K562 treated with DMSO at 1 percent for 12 hours (cell line): Measurements from ENCODE around the gene KDELR3. TPM values are rescaled to one million over a fixed set of nuclear protein-coding genes. Genes with fewer than 3 reads are reported as not detected.

ENCODE experiments used
- total RNA-seq: library from RNA; unstranded; fragments of 300-600 nt; gene quantifications from 2 replicates; pipeline ENCODE4 v1.2.3, GENCODE V29; 2022; ENCODE audit not compliant: insufficient read depth

The KDELR3 gene
- 14.8 and 27.3 TPM in 2 replicates for total RNA-seq

GRCh38 chr22:38467904-38468442, at the start of gene KDELR3:
Gene KDELR3, plus strand, starts transcription at chr22:38468096. Its CDS starts 138 bp downstream, at chr22:38468234.

GRCh38 chr22:38455076-38455529, 12.8 kb upstream of the KDELR3 start, which contains the start of gene KCNJ4:
Gene KCNJ4, minus strand, starts transcription at chr22:38455199. Its CDS starts 27,067 bp downstream, at chr22:38428132.

GRCh38 chr22:38506118-38506962, 38.4 kb downstream of the KDELR3 start, which contains the start of gene DDX17:
Gene DDX17, minus strand, starts transcription at chr22:38506311.

Other genes starting within 250 kb of the KDELR3 start
- 15.5 and 35.8 TPM in 2 replicates for gene TMEM184B, start 195.1 kb upstream of the KDELR3 start, total RNA-seq
- gene CSNK1E, start 150.7 kb upstream of the KDELR3 start, total RNA-seq, result 42.5 and 72.0 TPM in 2 replicates
- not detected in 2 replicates for gene KCNJ4, start 12.9 kb upstream of the KDELR3 start, total RNA-seq
- 37.4 and 199 TPM in 2 replicates for gene DDX17, start 38.2 kb downstream of the KDELR3 start, total RNA-seq
- gene DMC1, start 102.1 kb downstream of the KDELR3 start, total RNA-seq, result 1.6 and 4.2 TPM in 2 replicates
- 0.79 TPM in 1 of 2 replicates, not detected in the other for gene FAM227A, start 188.3 kb downstream of the KDELR3 start, total RNA-seq
- 13.4 and 15.1 TPM in 2 replicates for gene CBY1, start 188.5 kb downstream of the KDELR3 start, total RNA-seq
- 12.2 and 15.7 TPM in 2 replicates for gene TOMM22, start 213.9 kb downstream of the KDELR3 start, total RNA-seq
- 22.1 and 47.6 TPM in 2 replicates for gene JOSD1, start 232.8 kb downstream of the KDELR3 start, total RNA-seq
- gene GTPBP1, start 237.8 kb downstream of the KDELR3 start, total RNA-seq, result 12.5 and 32.8 TPM in 2 replicates